GM12891 (cell line): ENCODE data around the gene PTRH1.

Experiments
- POLR2A ChIP-seq: IDR thresholded peaks from 2 replicates; pipeline ENCODE4 v1.6.1; 2011; ENCODE audit warnings: low read depth, low read length, control low read depth
- POLR2AphosphoS5 ChIP-seq: IDR thresholded peaks from 2 replicates; pipeline ENCODE4 v1.6.1; 2011; ENCODE audit warnings: low read depth, low read length, control low read depth
- SPI1 ChIP-seq: IDR thresholded peaks from 2 replicates; pipeline ENCODE4 v1.6.1; 2011; ENCODE audit warnings: low read depth, low read length, control low read depth
- TAF1 ChIP-seq: IDR thresholded peaks from 2 replicates; pipeline ENCODE4 v1.6.1; 2011; ENCODE audit warnings: low read depth, low read length, control low read depth

DNA sequence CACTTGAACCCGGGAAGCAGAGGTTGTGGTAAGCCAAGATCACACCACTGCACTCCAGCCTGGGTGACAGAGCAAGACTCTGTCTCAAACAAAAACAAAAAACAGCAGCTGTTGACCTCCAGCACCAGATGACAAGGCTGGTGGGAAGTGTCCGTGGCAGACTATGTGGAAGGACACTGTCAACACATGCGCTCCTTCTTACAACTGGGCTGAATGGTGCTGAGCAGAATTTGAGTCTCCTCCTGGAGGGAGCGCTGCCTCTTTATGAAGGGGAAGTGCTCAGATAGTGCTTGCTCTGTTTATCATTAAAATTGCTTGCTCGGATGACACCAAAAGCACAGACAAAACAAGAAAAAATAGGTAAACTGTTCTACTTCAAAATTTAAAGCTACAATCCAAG is 17.9 kb downstream of the PTRH1 start:
- TF ChIP-seq POLR2AphosphoS5 (no peak), POLR2A (no peak), SPI1 (no peak), TAF1 (no peak)
